Subcutaneous abdominal adipose tissue (tissue), 5 donors: ENCODE measurements around the gene STX17.
"Not testable (repeated sequence)": the region's sequence is repeated elsewhere in the genome, so short reads cannot be mapped to it uniquely, and the experiment has no call there.

Experiments
- H3K27ac ChIP-seq: one replicate; pipeline ENCODE4 v1.7.0; 2013; ENCODE audit warnings: low read depth, mild to moderate bottlenecking, inconsistent platforms, low read length, moderate library complexity
- H3K27me3 ChIP-seq, 5 donors: one replicate each; pipeline ENCODE4 v1.7.0; 2013; ENCODE audit warnings: low read length in 5 of 5, inconsistent platforms in 1 of 5; ENCODE audit not compliant: control insufficient read depth in 5 of 5, insufficient read depth in 4 of 5
- H3K36me3 ChIP-seq, 5 donors: one replicate each; pipeline ENCODE4 v1.7.0; 2013; ENCODE audit warnings: low read length in 5 of 5; ENCODE audit not compliant: control insufficient read depth in 5 of 5, insufficient read depth in 5 of 5
- H3K4me1 ChIP-seq, 5 donors: one replicate each; pipeline ENCODE4 v1.7.0; 2013; ENCODE audit warnings: low read length in 5 of 5, mild to moderate bottlenecking in 3 of 5, moderate library complexity in 1 of 5; ENCODE audit not compliant: control insufficient read depth in 5 of 5, insufficient read depth in 5 of 5
- H3K4me3 ChIP-seq, 5 donors: one replicate each; pipeline ENCODE4 v1.7.0; 2013; ENCODE audit warnings: low read length in 5 of 5, low read depth in 1 of 5
- H3K9ac ChIP-seq, 5 donors: one replicate each; pipeline ENCODE4 v1.7.0; 2013; ENCODE audit warnings: low read length in 5 of 5, mild to moderate bottlenecking in 4 of 5, moderate library complexity in 3 of 5
- H3K9me3 ChIP-seq, 5 donors: one replicate each; pipeline ENCODE4 v1.7.0; 2013; ENCODE audit warnings: low read length in 5 of 5; ENCODE audit not compliant: control insufficient read depth in 5 of 5
- donor health status: healthy.
- donor health status: healthy.
- donor health status: healthy.
- donor health status: healthy.
- donor health status: healthy.

The STX17 gene

DNA sequence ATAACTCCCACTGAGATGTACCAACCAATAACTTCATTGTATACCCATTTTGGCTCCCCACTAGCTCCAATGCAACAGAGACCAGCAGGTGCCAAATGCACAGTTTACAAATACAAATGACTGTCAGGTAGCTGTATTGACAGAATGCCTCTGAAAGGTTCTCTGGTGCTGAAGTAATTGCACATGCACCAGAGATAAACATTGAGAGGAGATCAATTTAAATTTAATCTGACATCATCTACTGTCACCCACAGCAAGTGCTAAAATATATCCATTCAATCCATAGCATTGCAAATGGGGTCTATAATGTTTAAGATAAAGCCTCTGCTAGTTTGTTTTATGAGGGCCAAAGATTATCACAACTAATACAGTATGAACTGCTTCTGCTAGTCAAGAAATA lies 80.2 kb downstream of the STX17 start:
- no peak overlapping the region for H3K4me3 ChIP-seq
- H3K27me3 ChIP-seq = no peaks in the 10 kb centered on the region
- peaks cover 0 to 6% (median 5%) of the 10 kb centered on the region in 5 donors for H3K9me3 ChIP-seq
- no peak overlapping the region for H3K27ac ChIP-seq
- no peak overlapping the region for H3K9ac ChIP-seq
- no peaks in the 10 kb centered on the region for H3K4me1 ChIP-seq
- peaks cover 0 to 10% (median 7%) of the 10 kb centered on the region in 5 donors for H3K36me3 ChIP-seq

DNA sequence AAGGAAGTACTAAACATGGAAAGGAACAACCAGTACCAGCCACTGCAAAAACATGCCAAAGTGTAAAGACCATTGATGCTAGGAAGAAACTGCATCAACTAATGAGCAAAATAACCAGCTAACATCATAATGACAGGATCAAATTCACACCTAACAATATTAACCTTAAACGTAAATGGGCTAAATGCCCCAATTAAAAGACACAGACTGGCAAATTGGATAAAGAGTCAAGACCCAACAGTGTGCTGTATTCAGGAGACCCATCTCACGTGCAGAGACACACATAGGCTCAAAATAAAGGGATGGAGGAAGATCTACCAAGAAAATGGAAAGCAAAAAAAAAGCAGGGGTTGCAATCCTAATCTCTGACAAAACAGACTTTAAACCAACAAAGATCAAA lies 84.1 kb downstream of the STX17 start:
- peaks cover 0 to 10% (median 0%) of the 10 kb centered on the region in 5 donors for H3K36me3 ChIP-seq
- H3K4me1 ChIP-seq, H3K9me3 ChIP-seq, H3K4me3 ChIP-seq, H3K9ac ChIP-seq, H3K27me3 ChIP-seq, H3K27ac ChIP-seq: not testable (repeated sequence)

DNA sequence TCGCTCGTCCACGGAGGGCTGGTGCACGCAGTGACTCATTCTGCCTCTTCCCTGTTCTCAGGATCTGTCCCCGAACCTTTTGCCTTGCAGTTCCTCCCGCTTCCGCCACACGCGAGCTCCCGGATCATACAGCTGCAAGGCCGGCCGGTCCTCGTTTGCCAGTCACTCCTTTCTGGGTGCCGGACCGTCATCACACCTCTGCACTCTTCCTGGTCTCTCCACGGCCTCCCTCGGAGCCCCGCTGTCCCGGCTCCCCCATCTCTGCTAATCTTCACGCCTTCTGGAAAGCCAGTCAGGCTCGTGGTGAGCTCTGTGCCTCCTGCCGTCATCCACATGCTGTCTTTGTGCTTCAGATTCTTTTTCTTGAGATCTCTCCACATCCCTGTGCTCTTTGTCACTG lies 91.8 kb downstream of the STX17 start:
- Histone ChIP-seq H3K9me3 (peaks cover 0 to 7% (median 2%) of the 10 kb centered on the region in 5 donors), H3K36me3 (peaks cover 2 to 11% (median 5%) of the 10 kb centered on the region in 5 donors), H3K9ac (no peak overlapping the region), H3K4me3 (no peak overlapping the region), H3K4me1 (no peaks in the 10 kb centered on the region), H3K27ac (no peak overlapping the region), H3K27me3 (no peaks in the 10 kb centered on the region)

DNA sequence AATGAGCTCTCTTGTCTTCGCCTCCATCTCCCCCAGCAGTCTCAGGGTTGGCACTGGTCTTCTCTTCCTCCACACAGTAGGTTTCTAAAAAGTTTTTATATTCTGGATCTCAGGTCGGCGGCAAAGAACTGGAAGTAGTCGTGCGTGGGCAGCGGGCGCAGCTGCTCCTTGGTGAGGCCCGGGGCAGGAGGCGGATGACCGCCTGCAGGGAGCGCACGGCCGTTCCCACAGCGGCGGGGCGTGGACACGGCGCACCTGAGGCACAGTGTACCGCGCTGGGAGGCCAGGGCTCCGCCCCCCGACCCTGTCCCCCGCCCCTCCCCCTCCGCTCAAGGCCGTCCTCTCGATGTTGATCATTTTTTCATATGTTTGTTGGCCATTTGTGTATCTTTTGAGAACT lies 92.4 kb downstream of the STX17 start:
- no peak overlapping the region for H3K27ac ChIP-seq
- H3K4me1 ChIP-seq = no peaks in the 10 kb centered on the region
- peaks cover 8 to 15% (median 11%) of the 10 kb centered on the region in 5 donors for H3K36me3 ChIP-seq
- peaks cover 0 to 13% (median 8%) of the 10 kb centered on the region in 5 donors for H3K9me3 ChIP-seq
- H3K27me3 ChIP-seq = no peaks in the 10 kb centered on the region
- no peak overlapping the region for H3K9ac ChIP-seq
- H3K4me3 ChIP-seq = no peak overlapping the region

DNA sequence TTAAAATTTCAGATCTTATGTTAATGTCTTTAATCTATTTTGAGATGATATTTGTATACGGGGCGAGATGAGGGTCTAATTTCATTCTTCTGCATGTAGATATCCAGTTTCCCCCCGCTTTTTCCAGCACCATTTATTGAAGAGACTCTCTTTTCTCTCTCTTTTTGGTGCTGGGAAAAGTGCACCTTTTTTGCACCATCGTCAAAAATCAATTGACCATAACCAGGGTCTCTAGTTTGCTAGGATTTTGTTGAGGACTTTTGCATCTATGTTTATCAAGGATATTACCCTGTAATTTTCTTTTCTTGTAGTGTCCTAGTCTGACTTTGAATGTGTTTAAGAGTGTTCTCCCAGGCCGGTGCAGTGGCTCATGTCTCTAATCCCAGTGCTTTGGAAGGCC lies 93.3 kb downstream of the STX17 start:
- Histone ChIP-seq H3K9ac (no peak overlapping the region), H3K27me3 (no peaks in the 10 kb centered on the region), H3K4me1 (no peaks in the 10 kb centered on the region), H3K27ac (no peak overlapping the region), H3K9me3 (peaks cover 0 to 10% (median 8%) of the 10 kb centered on the region in 5 donors), H3K4me3 (no peak overlapping the region), H3K36me3 (peaks cover 14 to 24% (median 18%) of the 10 kb centered on the region in 5 donors)

DNA sequence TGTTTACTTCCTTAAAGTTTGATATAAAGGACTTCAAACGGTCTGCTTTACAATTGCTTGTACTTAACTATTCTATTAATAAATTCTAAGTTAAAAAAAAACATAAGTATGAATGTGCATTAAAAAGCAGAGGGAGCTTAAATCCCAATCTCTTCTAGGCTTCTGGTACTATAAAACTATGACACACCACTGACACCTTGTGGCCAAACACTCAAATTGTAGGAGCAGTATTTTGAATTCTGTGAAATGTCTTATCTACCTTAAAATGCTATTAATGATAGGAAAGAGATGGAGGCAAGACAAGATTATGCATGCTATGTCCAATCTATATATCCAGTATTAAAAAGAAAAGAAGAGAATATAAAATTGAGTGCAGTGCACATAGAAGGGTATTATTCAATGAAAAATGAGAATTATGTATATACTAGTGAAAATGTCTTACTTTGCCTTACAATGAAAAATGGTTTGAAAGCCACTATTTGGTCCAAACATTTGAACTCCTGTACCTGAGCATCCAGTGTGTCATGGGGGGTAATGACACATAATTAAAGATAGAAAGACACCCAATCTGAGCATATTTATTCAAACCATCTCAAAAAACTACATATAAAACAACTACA lies 104.7 kb downstream of the STX17 start:
- Histone ChIP-seq H3K27me3 (no peaks in the 10 kb centered on the region), H3K4me1 (no peaks in the 10 kb centered on the region), H3K36me3 (peaks cover 15 to 26% (median 21%) of the 10 kb centered on the region in 5 donors)

DNA sequence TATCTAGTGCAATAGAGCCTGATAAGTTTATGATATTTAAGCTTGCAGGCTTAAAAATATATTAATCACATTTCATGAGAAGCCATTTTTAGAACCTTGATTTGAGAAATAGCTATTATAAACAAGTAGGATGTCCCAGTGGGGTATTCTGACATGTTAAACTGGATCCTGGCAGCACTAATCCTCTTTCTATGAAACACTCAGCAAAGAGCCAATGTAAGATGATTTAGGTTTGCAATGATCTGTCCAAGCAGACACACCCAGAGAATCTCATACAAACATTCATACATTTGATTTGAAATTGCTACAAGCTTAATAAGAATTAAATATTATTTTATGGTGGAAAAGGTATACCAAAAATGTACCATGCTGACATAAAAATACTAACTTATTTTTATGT lies 105.8 kb downstream of the STX17 start:
- no peak overlapping the region for H3K4me3 ChIP-seq
- no peaks in the 10 kb centered on the region for H3K4me1 ChIP-seq
- H3K9ac ChIP-seq = no peak overlapping the region
- peaks cover 18 to 27% (median 23%) of the 10 kb centered on the region in 5 donors for H3K36me3 ChIP-seq
- H3K27me3 ChIP-seq = no peaks in the 10 kb centered on the region
- H3K9me3 ChIP-seq = peaks cover 0 to 7% (median 2%) of the 10 kb centered on the region in 5 donors
- H3K27ac ChIP-seq = no peak overlapping the region

More for the DNA sequence above, 104.7 kb downstream of the STX17 start:
- Histone ChIP-seq H3K27ac (no peak overlapping the region), H3K9ac (no peak overlapping the region), H3K4me3 (no peak overlapping the region), H3K9me3 (peaks cover 0 to 7% (median 2%) of the 10 kb centered on the region in 5 donors)

DNA sequence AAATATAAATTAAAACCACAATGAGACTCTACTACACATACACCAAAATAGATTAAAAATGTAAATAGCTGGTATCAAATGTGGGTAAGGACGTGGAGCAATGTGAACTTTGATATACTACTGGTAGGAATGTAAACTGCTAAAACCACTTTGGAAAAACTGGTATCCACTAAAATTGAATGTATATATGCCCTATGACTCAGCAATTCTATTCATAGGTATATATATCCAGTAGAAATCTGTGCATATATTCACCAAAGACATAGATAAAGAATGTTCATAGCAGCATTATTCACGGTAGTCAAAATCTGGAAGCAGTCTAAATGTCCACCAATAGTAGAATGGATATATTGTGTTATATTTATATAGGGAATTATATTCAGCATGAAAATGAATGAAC lies 107.1 kb downstream of the STX17 start:
- Histone ChIP-seq H3K27me3 (no peaks in the 10 kb centered on the region), H3K4me3 (no peak overlapping the region), H3K9ac (no peak overlapping the region), H3K9me3 (peaks cover 0 to 7% (median 2%) of the 10 kb centered on the region in 5 donors), H3K27ac (no peak overlapping the region), H3K4me1 (no peaks in the 10 kb centered on the region), H3K36me3 (peaks cover 18 to 30% (median 28%) of the 10 kb centered on the region in 5 donors)

DNA sequence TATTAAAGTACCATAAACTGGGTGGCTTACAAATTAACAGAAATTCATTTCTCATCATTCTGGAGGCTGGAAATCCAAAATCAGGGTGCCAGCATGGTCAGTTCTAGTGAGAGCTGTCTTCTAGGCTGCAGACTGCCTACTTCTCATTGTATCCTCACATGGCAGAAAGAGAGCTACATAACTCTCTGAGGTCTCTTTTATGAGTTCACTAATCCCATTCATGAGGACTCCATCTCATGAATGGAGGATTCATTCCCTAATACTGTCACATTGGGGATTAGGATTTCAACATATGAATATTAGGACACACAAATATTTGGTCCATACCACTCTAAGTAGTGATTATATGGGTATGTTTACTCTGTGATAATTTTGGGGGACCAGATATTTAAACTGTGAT lies 108.4 kb downstream of the STX17 start:
- Histone ChIP-seq H3K36me3 (peaks cover 17 to 40% (median 31%) of the 10 kb centered on the region in 5 donors), H3K27me3 (no peaks in the 10 kb centered on the region), H3K9me3 (peaks cover 0 to 7% (median 2%) of the 10 kb centered on the region in 5 donors), H3K4me3 (no peak overlapping the region), H3K4me1 (no peaks in the 10 kb centered on the region), H3K9ac (no peak overlapping the region), H3K27ac (no peak overlapping the region)

DNA sequence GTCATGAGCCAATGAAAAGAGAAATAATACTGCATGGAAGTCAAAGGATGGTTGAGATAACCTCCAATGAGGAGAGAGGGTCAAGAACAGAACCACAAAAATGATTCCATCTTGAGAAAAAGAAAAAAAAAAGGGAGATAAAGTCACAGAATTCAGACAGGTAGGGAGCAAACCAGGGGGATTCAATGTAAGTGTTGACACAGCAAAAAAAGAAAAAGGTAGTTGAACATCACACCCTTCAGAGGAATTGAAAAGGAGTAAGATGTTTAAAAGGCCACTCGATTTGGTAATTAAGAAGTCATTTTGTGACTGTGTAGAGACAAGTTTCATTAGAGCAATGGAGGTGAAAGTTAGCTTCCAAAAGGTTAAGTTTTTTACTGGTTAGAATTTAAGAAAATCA lies 113.1 kb downstream of the STX17 start:
- Histone ChIP-seq H3K9ac (no peak overlapping the region), H3K4me1 (no peaks in the 10 kb centered on the region), H3K4me3 (no peak overlapping the region), H3K36me3 (peaks cover 24 to 42% (median 29%) of the 10 kb centered on the region in 5 donors), H3K27ac (no peak overlapping the region), H3K27me3 (no peaks in the 10 kb centered on the region), H3K9me3 (no peaks in the 10 kb centered on the region)
